ENCODE results near the gene ZNF668. TPM values are rescaled to one million over a fixed set of nuclear protein-coding genes. Genes with fewer than 3 reads are reported as not detected.

ZNF668 gene
- polyA plus RNA-seq, 2 of the 4 experiments (the other 2 are of a cell fraction) = 4.7 to 10.7 TPM

- Histone ChIP-seq H3K9me3 (no peaks in the 10 kb centered on the region), H3K4me1 (peaks cover 11% of the 10 kb centered on the region; the same call in 2 of the 3 replicates), H3K4me3 (peak overlapping the region; percentile 83), H3K4me2 (peak overlapping the region; percentile 98), H3K27ac (peak overlapping the region; percentile 82 to 89)
- TF ChIP-seq ZSCAN20 (CRISPR knock-in tag; IDR thresholded peaks at IDR 0.05) (no peak), USF2 (IDR thresholded peaks at IDR 0.05) (no peak), MYC (IDR thresholded peaks at IDR 0.05; ENCODE audit: borderline replicate concordance, low read length) (no peak), ZC3H11A (IDR thresholded peaks at IDR 0.05) (no peak), HDAC2 (IDR thresholded peaks at IDR 0.05) (no peak), HOXA7 (CRISPR knock-in tag; IDR thresholded peaks at IDR 0.05) (no peak), NFE2L2 (conservative IDR thresholded peaks at IDR 0.05; ENCODE audit: low read length) (no peak)
- no peak for DNase-seq (ENCODE audit: low read depth in 1 of 2, low spot score in 1 of 2)
- peak; percentile 23 to 55; a peak in 4 of 6 replicates for ATAC-seq
- no peak for FAIRE-seq
- ChIA-PET CTCF (interaction anchor here (0.6 to 12.6 kb wide), 4 partner anchors 20 to 138 kb away, joined by 3 to 97 read pairs (median 7); partner anchors contain the start of genes HSD3B7, ZNF646 and ZNF668), POLR2A (interaction anchor here (1.5 to 3.4 kb wide), 3 partner anchors 20 to 109 kb away, joined by 4 to 14 read pairs (median 7); partner anchors contain the start of genes HSD3B7, KAT8, ZNF646 and ZNF668)
- 1% methylated on average over 20 of the region's 20 CpGs for WGBS (ENCODE audit: missing lambda C conversion rate)
These were observed 20.0 kb upstream of the ZNF668 start for GRCh38 chr16:31094088-31094423.

- 57% methylated on average over 13 of the region's 17 CpGs for WGBS (ENCODE audit: missing lambda C conversion rate)
- no peak for FAIRE-seq
These were observed 19.2 kb upstream of the ZNF668 start for GRCh38 chr16:31093132-31093703.

More at GRCh38 chr16:31093132-31093703, 19.2 kb upstream of the ZNF668 start:
- Histone ChIP-seq H3K9me3 (no peaks in the 10 kb centered on the region), H3K4me2 (peak overlapping the region; percentile 98), H3K4me1 (peaks cover 11% of the 10 kb centered on the region; the same call in 2 of the 3 replicates), H3K4me3 (peak overlapping the region; percentile 83), H3K27ac (peak overlapping the region; percentile 82 to 89; a peak in 4 of 6 replicates)
- ChIA-PET POLR2A (interaction anchor here (1.1 to 3.4 kb wide), 5 partner anchors 19 to 108 kb away, joined by 4 to 14 read pairs (median 7); partner anchors contain the start of genes HSD3B7, KAT8, ZNF646 and ZNF668), CTCF (interaction anchor here (1.2 to 12.6 kb wide), 3 partner anchors 19 to 110 kb away, joined by 3 to 97 read pairs (median 11); partner anchors contain the start of genes HSD3B7, ZNF646 and ZNF668)
- TF ChIP-seq E2F6 (IDR thresholded peaks at IDR 0.05; ENCODE audit: borderline replicate concordance, low read depth) (no peak), MAFK (IDR thresholded peaks at IDR 0.05; ENCODE audit: partially characterized antibody) (no peak), HEYL (CRISPR knock-in tag; IDR thresholded peaks at IDR 0.05) (no peak), RFX5 (IDR thresholded peaks at IDR 0.05) (no peak), RNF2 (IDR thresholded peaks at IDR 0.05; ENCODE audit: borderline replicate concordance, low read depth) (no peak), PBX3 (IDR thresholded peaks at IDR 0.05) (no peak), KDM1A (IDR thresholded peaks at IDR 0.05; ENCODE audit: low read depth) (no peak), TFCP2L1 (CRISPR knock-in tag; IDR thresholded peaks at IDR 0.05) (no peak), CBX8 (IDR thresholded peaks at IDR 0.05) (no peak), CTCF (IDR thresholded peaks at IDR 0.05) (no peak), TP53 (CRISPR knock-in tag; IDR thresholded peaks at IDR 0.05) (no peak), RARB (CRISPR knock-in tag; IDR thresholded peaks at IDR 0.05) (no peak), BHLHE40 (IDR thresholded peaks at IDR 0.05; ENCODE audit: low read depth, low read length) (no peak)
- ATAC-seq (peak in 1 of 2 experiments; percentile 10; a peak in 3 of 6 replicates), DNase-seq (ENCODE audit: low read depth in 1 of 2, low spot score in 1 of 2) (peak in 1 of 2 experiments; percentile 31)
